Ovary (tissue), 3 donors: ENCODE data around the gene P2RY14.

Experiments used
- EP300 ChIP-seq: sonication (generic); formaldehyde crosslinking; IDR thresholded peaks from one replicate; pipeline ENCODE4 v1.6.1; 2017; ENCODE audit warnings: antibody characterized with exemption
- TF ChIP-seq, protein P1 (sequence below), 3 donors: fragments of 450-650 bp in 2 of 3; fragments of 200-600 bp in 1 of 3; IDR thresholded peaks; one replicate each; pipeline versions ENCODE4 v1.5.1 to v1.8.0; 2016 to 2022; ENCODE audit warnings: antibody characterized with exemption in 3 of 3, mild to moderate bottlenecking in 1 of 3
- donor health status: DM: no; HTN: no; CAD: no.

DNA sequence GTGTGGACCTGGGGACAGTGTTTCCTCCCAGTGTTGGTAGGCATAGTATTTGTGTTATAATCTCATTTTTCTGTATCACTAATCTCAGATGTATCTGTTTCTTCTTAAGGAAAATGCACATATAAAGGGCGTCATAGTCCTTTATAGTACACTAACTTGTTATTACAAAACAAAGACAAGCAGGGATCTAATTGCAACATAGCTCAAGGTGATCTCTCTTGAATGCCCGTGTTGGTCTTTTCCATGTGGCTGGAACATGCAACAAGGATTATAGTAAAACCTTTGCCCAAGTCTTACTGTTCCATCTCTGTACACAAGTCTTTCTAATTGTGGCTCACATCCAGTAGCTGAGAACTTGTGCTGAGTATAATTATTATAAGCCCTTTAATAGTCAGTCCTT is 41.8 kb upstream of the P2RY14 start:
- TF ChIP-seq, protein P1, sequence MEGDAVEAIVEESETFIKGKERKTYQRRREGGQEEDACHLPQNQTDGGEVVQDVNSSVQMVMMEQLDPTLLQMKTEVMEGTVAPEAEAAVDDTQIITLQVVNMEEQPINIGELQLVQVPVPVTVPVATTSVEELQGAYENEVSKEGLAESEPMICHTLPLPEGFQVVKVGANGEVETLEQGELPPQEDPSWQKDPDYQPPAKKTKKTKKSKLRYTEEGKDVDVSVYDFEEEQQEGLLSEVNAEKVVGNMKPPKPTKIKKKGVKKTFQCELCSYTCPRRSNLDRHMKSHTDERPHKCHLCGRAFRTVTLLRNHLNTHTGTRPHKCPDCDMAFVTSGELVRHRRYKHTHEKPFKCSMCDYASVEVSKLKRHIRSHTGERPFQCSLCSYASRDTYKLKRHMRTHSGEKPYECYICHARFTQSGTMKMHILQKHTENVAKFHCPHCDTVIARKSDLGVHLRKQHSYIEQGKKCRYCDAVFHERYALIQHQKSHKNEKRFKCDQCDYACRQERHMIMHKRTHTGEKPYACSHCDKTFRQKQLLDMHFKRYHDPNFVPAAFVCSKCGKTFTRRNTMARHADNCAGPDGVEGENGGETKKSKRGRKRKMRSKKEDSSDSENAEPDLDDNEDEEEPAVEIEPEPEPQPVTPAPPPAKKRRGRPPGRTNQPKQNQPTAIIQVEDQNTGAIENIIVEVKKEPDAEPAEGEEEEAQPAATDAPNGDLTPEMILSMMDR (IDR thresholded peaks at IDR 0.05) = no peak
- TF ChIP-seq EP300 = no peak
